Measurements from ENCODE around the gene MINK1.
"Not testable (repeated sequence)": the region's sequence is repeated elsewhere in the genome, so short reads cannot be mapped to it uniquely, and the experiment has no call there.

MINK1 gene

GRCh38 chr17:4898351-4898750 is 65.2 kb downstream of the MINK1 start:
- Histone ChIP-seq H3K27me3 (ENCODE audit: control insufficient read depth, insufficient read depth, low read length) (no peaks in the 10 kb centered on the region), H3K9ac (ENCODE audit: low read length) (no peak overlapping the region), H3K27ac (ENCODE audit: low read length) (no peak overlapping the region), H3K4me1 (ENCODE audit: control insufficient read depth, low read depth, low read length) (no peaks in the 10 kb centered on the region), H3K36me3 (ENCODE audit: control insufficient read depth, low read depth, low read length) (peaks cover 14% of the 10 kb centered on the region), H3K9me3 (ENCODE audit: control insufficient read depth, low read depth, low read length) (no peaks in the 10 kb centered on the region), H3K4me3 (ENCODE audit: low read length) (no peak overlapping the region)

- no peak overlapping the region for H3K4me3 ChIP-seq (ENCODE audit: low read length)
- no peaks in the 10 kb centered on the region for H3K27me3 ChIP-seq (ENCODE audit: control insufficient read depth, insufficient read depth, low read length)
- no peak overlapping the region for H3K27ac ChIP-seq (ENCODE audit: low read length)
- no peak overlapping the region for H3K9ac ChIP-seq (ENCODE audit: low read length)
- no peaks in the 10 kb centered on the region for H3K9me3 ChIP-seq (ENCODE audit: control insufficient read depth, low read depth, low read length)
- H3K4me1 ChIP-seq (ENCODE audit: control insufficient read depth, low read depth, low read length): no peaks in the 10 kb centered on the region
- peaks cover 14% of the 10 kb centered on the region for H3K36me3 ChIP-seq (ENCODE audit: control insufficient read depth, low read depth, low read length)
These were observed 65.8 kb downstream of the MINK1 start for GRCh38 chr17:4898927-4899326.

GRCh38 chr17:4899341-4900230 is 66.4 kb downstream of the MINK1 start, which contains the start of gene C17orf107:
C17orf107 (plus strand) TSS chr17:4899536; CDS start chr17:4899763, 227 bp downstream.
- Histone ChIP-seq H3K27me3 (ENCODE audit: control insufficient read depth, insufficient read depth, low read length) (no peaks in the 10 kb centered on the region), H3K9ac (ENCODE audit: low read length) (no peak within 1 kb of the TSS), H3K27ac (ENCODE audit: low read length) (no peak within 1 kb of the TSS), H3K4me1 (ENCODE audit: control insufficient read depth, low read depth, low read length) (no peaks in the 10 kb centered on the region), H3K36me3 (ENCODE audit: control insufficient read depth, low read depth, low read length) (peaks cover 10% of the 10 kb centered on the region), H3K4me3 (ENCODE audit: low read length) (no peak within 1 kb of the TSS), H3K9me3 (ENCODE audit: control insufficient read depth, low read depth, low read length) (no peaks in the 10 kb centered on the region)

- Histone ChIP-seq H3K27ac (ENCODE audit: low read length) (no peak overlapping the region), H3K4me3 (ENCODE audit: low read length) (no peak overlapping the region), H3K27me3 (ENCODE audit: control insufficient read depth, insufficient read depth, low read length) (no peaks in the 10 kb centered on the region), H3K4me1 (ENCODE audit: control insufficient read depth, low read depth, low read length) (no peaks in the 10 kb centered on the region), H3K9me3 (ENCODE audit: control insufficient read depth, low read depth, low read length) (no peaks in the 10 kb centered on the region), H3K36me3 (ENCODE audit: control insufficient read depth, low read depth, low read length) (peaks cover 5% of the 10 kb centered on the region), H3K9ac (ENCODE audit: low read length) (no peak overlapping the region)
These were observed 67.3 kb downstream of the MINK1 start for GRCh38 chr17:4900231-4901107.

- Histone ChIP-seq H3K4me3 (ENCODE audit: low read length) (no peak overlapping the region), H3K27me3 (ENCODE audit: control insufficient read depth, insufficient read depth, low read length) (no peaks in the 10 kb centered on the region), H3K36me3 (ENCODE audit: control insufficient read depth, low read depth, low read length) (peaks cover 5% of the 10 kb centered on the region), H3K9me3 (ENCODE audit: control insufficient read depth, low read depth, low read length) (no peaks in the 10 kb centered on the region), H3K4me1 (ENCODE audit: control insufficient read depth, low read depth, low read length) (no peaks in the 10 kb centered on the region), H3K9ac (ENCODE audit: low read length) (no peak overlapping the region), H3K27ac (ENCODE audit: low read length) (no peak overlapping the region)
These were observed 68.0 kb downstream of the MINK1 start for GRCh38 chr17:4901108-4901647.

- Histone ChIP-seq H3K27ac (ENCODE audit: low read length) (no peak overlapping the region), H3K9me3 (ENCODE audit: control insufficient read depth, low read depth, low read length) (no peaks in the 10 kb centered on the region), H3K4me3 (ENCODE audit: low read length) (no peak overlapping the region), H3K9ac (ENCODE audit: low read length) (no peak overlapping the region), H3K36me3 (ENCODE audit: control insufficient read depth, low read depth, low read length) (no peaks in the 10 kb centered on the region), H3K4me1 (ENCODE audit: control insufficient read depth, low read depth, low read length) (no peaks in the 10 kb centered on the region), H3K27me3 (ENCODE audit: control insufficient read depth, insufficient read depth, low read length) (no peaks in the 10 kb centered on the region)
These were observed 68.7 kb downstream of the MINK1 start for GRCh38 chr17:4901648-4902344.

- Histone ChIP-seq H3K9ac (ENCODE audit: low read length) (no peak overlapping the region), H3K27ac (ENCODE audit: low read length) (no peak overlapping the region)
These were observed 69.4 kb downstream of the MINK1 start for GRCh38 chr17:4902540-4902939.

GRCh38 chr17:4903051-4903818 is 70.1 kb downstream of the MINK1 start, which contains the start of gene CHRNE:
CHRNE (minus strand) TSS chr17:4903098; CDS start chr17:4903063, 35 bp downstream.
- Histone ChIP-seq H3K36me3 (ENCODE audit: control insufficient read depth, low read depth, low read length) (no peaks in the 10 kb centered on the region), H3K4me3 (ENCODE audit: low read length) (no peak within 1 kb of the TSS), H3K9me3 (ENCODE audit: control insufficient read depth, low read depth, low read length) (no peaks in the 10 kb centered on the region), H3K27me3 (ENCODE audit: control insufficient read depth, insufficient read depth, low read length) (no peaks in the 10 kb centered on the region), H3K4me1 (ENCODE audit: control insufficient read depth, low read depth, low read length) (no peaks in the 10 kb centered on the region), H3K9ac (ENCODE audit: low read length) (no peak within 1 kb of the TSS), H3K27ac (ENCODE audit: low read length) (no peak within 1 kb of the TSS)

More at GRCh38 chr17:4902540-4902939, 69.4 kb downstream of the MINK1 start:
- Histone ChIP-seq H3K4me3 (ENCODE audit: low read length) (no peak overlapping the region), H3K4me1 (ENCODE audit: control insufficient read depth, low read depth, low read length) (no peaks in the 10 kb centered on the region), H3K27me3 (ENCODE audit: control insufficient read depth, insufficient read depth, low read length) (no peaks in the 10 kb centered on the region), H3K36me3 (ENCODE audit: control insufficient read depth, low read depth, low read length) (no peaks in the 10 kb centered on the region), H3K9me3 (ENCODE audit: control insufficient read depth, low read depth, low read length) (no peaks in the 10 kb centered on the region)

GRCh38 chr17:4906642-4907041 is 73.5 kb downstream of the MINK1 start:
- not testable (repeated sequence) for H3K27me3 ChIP-seq (ENCODE audit: control insufficient read depth, insufficient read depth, low read length); H3K9ac ChIP-seq (ENCODE audit: low read length); H3K36me3 ChIP-seq (ENCODE audit: control insufficient read depth, low read depth, low read length); H3K27ac ChIP-seq (ENCODE audit: low read length); H3K9me3 ChIP-seq (ENCODE audit: control insufficient read depth, low read depth, low read length); H3K4me3 ChIP-seq (ENCODE audit: low read length)
- H3K4me1 ChIP-seq (ENCODE audit: control insufficient read depth, low read depth, low read length): peaks cover 10% of the 10 kb centered on the region

GRCh38 chr17:4908301-4908700 is 75.2 kb downstream of the MINK1 start:
- H3K27me3 ChIP-seq (ENCODE audit: control insufficient read depth, insufficient read depth, low read length): no peaks in the 10 kb centered on the region
- no peak overlapping the region for H3K27ac ChIP-seq (ENCODE audit: low read length)
- H3K9me3 ChIP-seq (ENCODE audit: control insufficient read depth, low read depth, low read length): no peaks in the 10 kb centered on the region
- H3K36me3 ChIP-seq (ENCODE audit: control insufficient read depth, low read depth, low read length): no peaks in the 10 kb centered on the region
- no peak overlapping the region for H3K9ac ChIP-seq (ENCODE audit: low read length)
- peaks cover 10% of the 10 kb centered on the region for H3K4me1 ChIP-seq (ENCODE audit: control insufficient read depth, low read depth, low read length)
- no peak overlapping the region for H3K4me3 ChIP-seq (ENCODE audit: low read length)

Measured in iPS-18a (cell line).